SIG-M5 treated with dmso at 0.1 percent for 504 hours (cell line): ENCODE data around the gene CCDC172.

Source experiments
- DNase-seq: peaks from one replicate; lab custom pipeline; 2025; ENCODE audit not compliant: unreplicated experiment; lab: John Stamatoyannopoulos, UW

The CCDC172 gene

GRCh38 chr10:116324227-116324950, at the start of gene CCDC172:
Gene CCDC172, plus strand, starts transcription at chr10:116324448. Its CDS starts 564 bp downstream, at chr10:116325012.
- DNase-seq, result no peak

GRCh38 chr10:116276981-116277380, 47.3 kb upstream of the CCDC172 start:
- DNase-seq, result no peak

- DNase-seq, result no peak
Observed at GRCh38 chr10:116278846-116279245, 45.4 kb upstream of the CCDC172 start.

- no peak for DNase-seq
Observed at GRCh38 chr10:116281775-116282174, 42.5 kb upstream of the CCDC172 start.

- no peak for DNase-seq
Observed at GRCh38 chr10:116286626-116287200, 37.5 kb upstream of the CCDC172 start.

- DNase-seq, result peak; percentile 7
Observed at GRCh38 chr10:116287906-116288501, 36.2 kb upstream of the CCDC172 start.

GRCh38 chr10:116289652-116290051, 34.6 kb upstream of the CCDC172 start:
- no peak for DNase-seq

GRCh38 chr10:116292493-116292892, 31.8 kb upstream of the CCDC172 start:
- no peak for DNase-seq

- no peak for DNase-seq
Observed at GRCh38 chr10:116296291-116296721, 27.9 kb upstream of the CCDC172 start.

GRCh38 chr10:116298586-116298985, 25.7 kb upstream of the CCDC172 start:
- no peak for DNase-seq

- DNase-seq, result no peak
Observed at GRCh38 chr10:116300542-116300941, 23.7 kb upstream of the CCDC172 start.

GRCh38 chr10:116304923-116305322, 19.3 kb upstream of the CCDC172 start:
- DNase-seq, result no peak

- no peak for DNase-seq
Observed at GRCh38 chr10:116306847-116307246, 17.4 kb upstream of the CCDC172 start.

- DNase-seq, result no peak
Observed at GRCh38 chr10:116307455-116307854, 16.8 kb upstream of the CCDC172 start.

GRCh38 chr10:116311016-116311415, 13.2 kb upstream of the CCDC172 start:
- no peak for DNase-seq

GRCh38 chr10:116311706-116312490, 12.3 kb upstream of the CCDC172 start:
- no peak for DNase-seq

GRCh38 chr10:116312548-116312947, 11.7 kb upstream of the CCDC172 start:
- DNase-seq, result no peak

- DNase-seq, result no peak
Observed at GRCh38 chr10:116316503-116316902, 7.7 kb upstream of the CCDC172 start.

GRCh38 chr10:116324951-116325635, 845 bp downstream of the CCDC172 start:
- no peak for DNase-seq

- DNase-seq, result no peak
Observed at GRCh38 chr10:116325987-116326386, 1.7 kb downstream of the CCDC172 start.

GRCh38 chr10:116329153-116329552, 4.9 kb downstream of the CCDC172 start:
- no peak for DNase-seq
